Fibroblast of lung (primary cell): ENCODE results near the gene SERPINB6. TPM values are rescaled to one million over a fixed set of nuclear protein-coding genes. Genes with fewer than 3 reads are reported as not detected.

Experiments
- DNase-seq, 2 donors: peaks; one replicate each; pipeline versions ENCODE4 v3.0.0 to v3.0.0-alpha.2; 2010; ENCODE audit warnings: low read depth in 2 of 2
- H2AFZ ChIP-seq: 2 replicates; pipeline ENCODE4 v1.5.1; 2012; ENCODE audit warnings: low read length, control low read depth, inconsistent platforms
- H3K27ac ChIP-seq: 2 replicates; pipeline ENCODE4 v1.5.1; 2011; ENCODE audit warnings: low read length, control low read depth; ENCODE audit not compliant: insufficient read depth
- H3K27me3 ChIP-seq: 2 replicates; pipeline ENCODE4 v1.5.1; 2011; ENCODE audit warnings: mild to moderate bottlenecking, low read length; ENCODE audit not compliant: control insufficient read depth, insufficient read depth
- H3K36me3 ChIP-seq: 2 replicates; pipeline ENCODE4 v1.5.1; 2011; ENCODE audit warnings: low read length; ENCODE audit not compliant: control insufficient read depth, insufficient read depth
- H3K4me1 ChIP-seq: 2 replicates; pipeline ENCODE4 v1.5.1; 2011; ENCODE audit warnings: low read length; ENCODE audit not compliant: control insufficient read depth, insufficient read depth; ENCODE audit errors: extremely low read depth
- H3K4me2 ChIP-seq: 2 replicates; pipeline ENCODE4 v1.5.1; 2011; ENCODE audit warnings: low read length, control low read depth; ENCODE audit not compliant: insufficient read depth; ENCODE audit errors: extremely low read depth
- H3K4me3 ChIP-seq, 4 experiments: fragments of 200-600 bp in 1 of 4; sonication (generic) in 1 of 4; replicated peaks in 1 of 4; 2 replicates each; pipeline ENCODE4 v1.5.1; 2011 to 2016; ENCODE audit warnings: low read length in 4 of 4, low read depth in 3 of 4, mild to moderate bottlenecking in 3 of 4, control low read depth in 2 of 4, inconsistent platforms in 1 of 4, mixed read lengths in 1 of 4; ENCODE audit not compliant: insufficient read depth in 1 of 4; ENCODE audit errors: control extremely low read depth in 1 of 4
- H3K79me2 ChIP-seq: 2 replicates; pipeline ENCODE4 v1.5.1; 2012; ENCODE audit warnings: mild to moderate bottlenecking, low read length, inconsistent platforms; ENCODE audit not compliant: control insufficient read depth, insufficient read depth
- H3K9ac ChIP-seq: 2 replicates; pipeline ENCODE4 v1.5.1; 2011; ENCODE audit warnings: mild to moderate bottlenecking, low read length, control low read depth; ENCODE audit not compliant: insufficient read depth
- H3K9me3 ChIP-seq: 2 replicates; pipeline ENCODE4 v1.5.1; 2012; ENCODE audit warnings: low read depth, low read length; ENCODE audit not compliant: control insufficient read depth, insufficient read depth
- H4K20me1 ChIP-seq: 2 replicates; pipeline ENCODE4 v1.5.1; 2011; ENCODE audit warnings: low read length; ENCODE audit not compliant: control insufficient read depth, insufficient read depth; ENCODE audit errors: extremely low read depth
- EZH2 ChIP-seq: IDR thresholded peaks from 2 replicates; pipeline ENCODE4 v1.5.1; 2012; ENCODE audit warnings: low read length, control low read depth, mild to moderate bottlenecking; ENCODE audit errors: missing control alignments
- polyA plus RNA-seq, 2 donors: library from polyadenylated mRNA; depleted of rRNA in 1 of 2; stranded (reverse) in 1 of 2; unstranded in 1 of 2; fragments of >200 nt; gene quantifications; 2 replicates each; pipeline ENCODE4 v1.2.1, GENCODE V29; 2011 to 2012; ENCODE audit warnings: missing spikeins in 1 of 2
- total RNA-seq: library from RNA; depleted of rRNA; stranded (reverse); fragments of >200 nt; gene quantifications from 2 replicates; pipeline ENCODE4 v1.2.1, GENCODE V29; 2014
- TF ChIP-seq, protein P1 (sequence below), 2 donors: IDR thresholded peaks in 1 of 2; conservative IDR thresholded peaks in 1 of 2; 1 replicate in 1 of 2; 2 replicates in 1 of 2; pipeline ENCODE4 v1.5.1; 2011 to 2012; ENCODE audit warnings: low read length in 2 of 2, control low read depth in 1 of 2, inconsistent platforms in 1 of 2, low read depth in 1 of 2, mild to moderate bottlenecking in 1 of 2

Gene SERPINB6
- total and polyA plus RNA-seq, 2 donors (not counting 1 experiment from before 2014, with no cell fraction given): 83.9 to 181 TPM

GRCh38 chr6:2917065-2917464 lies 54.3 kb downstream of the SERPINB6 start:
- no peaks in the 10 kb centered on the region for H3K79me2 ChIP-seq
- no peaks in the 10 kb centered on the region for H3K36me3 ChIP-seq
- no peak overlapping the region for H3K4me2 ChIP-seq
- no peaks in the 10 kb centered on the region for H4K20me1 ChIP-seq
- H3K9ac ChIP-seq: no peak overlapping the region
- H3K4me3 ChIP-seq: no peak overlapping the region
- H3K27ac ChIP-seq: no peak overlapping the region
- no peaks in the 10 kb centered on the region for H3K9me3 ChIP-seq
- no peak for TF ChIP-seq EZH2
- TF ChIP-seq, protein P1, sequence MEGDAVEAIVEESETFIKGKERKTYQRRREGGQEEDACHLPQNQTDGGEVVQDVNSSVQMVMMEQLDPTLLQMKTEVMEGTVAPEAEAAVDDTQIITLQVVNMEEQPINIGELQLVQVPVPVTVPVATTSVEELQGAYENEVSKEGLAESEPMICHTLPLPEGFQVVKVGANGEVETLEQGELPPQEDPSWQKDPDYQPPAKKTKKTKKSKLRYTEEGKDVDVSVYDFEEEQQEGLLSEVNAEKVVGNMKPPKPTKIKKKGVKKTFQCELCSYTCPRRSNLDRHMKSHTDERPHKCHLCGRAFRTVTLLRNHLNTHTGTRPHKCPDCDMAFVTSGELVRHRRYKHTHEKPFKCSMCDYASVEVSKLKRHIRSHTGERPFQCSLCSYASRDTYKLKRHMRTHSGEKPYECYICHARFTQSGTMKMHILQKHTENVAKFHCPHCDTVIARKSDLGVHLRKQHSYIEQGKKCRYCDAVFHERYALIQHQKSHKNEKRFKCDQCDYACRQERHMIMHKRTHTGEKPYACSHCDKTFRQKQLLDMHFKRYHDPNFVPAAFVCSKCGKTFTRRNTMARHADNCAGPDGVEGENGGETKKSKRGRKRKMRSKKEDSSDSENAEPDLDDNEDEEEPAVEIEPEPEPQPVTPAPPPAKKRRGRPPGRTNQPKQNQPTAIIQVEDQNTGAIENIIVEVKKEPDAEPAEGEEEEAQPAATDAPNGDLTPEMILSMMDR (conservative IDR thresholded peaks at IDR 0.05 in 1 of 2, IDR thresholded peaks at IDR 0.05 in 1 of 2; ENCODE audit: low read depth in 1 of 2, low read length in 2 of 2): no peak
- no peak overlapping the region for H2AFZ ChIP-seq
- H3K4me1 ChIP-seq: no peaks in the 10 kb centered on the region
- H3K27me3 ChIP-seq: peaks cover 10% of the 10 kb centered on the region
- no peak for DNase-seq

- TF ChIP-seq EZH2: no peak
- TF ChIP-seq, protein P1 (conservative IDR thresholded peaks at IDR 0.05 in 1 of 2, IDR thresholded peaks at IDR 0.05 in 1 of 2; ENCODE audit: low read depth in 1 of 2, low read length in 2 of 2): no peak
- no peak overlapping the region for H3K4me3 ChIP-seq
- no peak overlapping the region for H3K4me2 ChIP-seq
- no peak overlapping the region for H3K9ac ChIP-seq
- H3K4me1 ChIP-seq: no peaks in the 10 kb centered on the region
- no peaks in the 10 kb centered on the region for H3K36me3 ChIP-seq
- no peak overlapping the region for H3K27ac ChIP-seq
- DNase-seq: no peak
- H3K27me3 ChIP-seq: peaks cover 10% of the 10 kb centered on the region
- H3K9me3 ChIP-seq: no peaks in the 10 kb centered on the region
- H3K79me2 ChIP-seq: no peaks in the 10 kb centered on the region
- no peaks in the 10 kb centered on the region for H4K20me1 ChIP-seq
- H2AFZ ChIP-seq: no peak overlapping the region
These were observed 55.0 kb downstream of the SERPINB6 start for GRCh38 chr6:2916158-2916925.

GRCh38 chr6:2915150-2915549 lies 56.2 kb downstream of the SERPINB6 start:
- no peak overlapping the region for H2AFZ ChIP-seq
- H3K9me3 ChIP-seq: no peaks in the 10 kb centered on the region
- no peak overlapping the region for H3K4me2 ChIP-seq
- H4K20me1 ChIP-seq: no peaks in the 10 kb centered on the region
- no peak overlapping the region for H3K27ac ChIP-seq
- no peak for TF ChIP-seq EZH2
- TF ChIP-seq, protein P1 (conservative IDR thresholded peaks at IDR 0.05 in 1 of 2, IDR thresholded peaks at IDR 0.05 in 1 of 2; ENCODE audit: low read depth in 1 of 2, low read length in 2 of 2): no peak
- no peaks in the 10 kb centered on the region for H3K36me3 ChIP-seq
- H3K9ac ChIP-seq: no peak overlapping the region
- DNase-seq: no peak
- no peak overlapping the region for H3K4me3 ChIP-seq
- H3K27me3 ChIP-seq: peaks cover 10% of the 10 kb centered on the region
- H3K79me2 ChIP-seq: no peaks in the 10 kb centered on the region
- H3K4me1 ChIP-seq: no peaks in the 10 kb centered on the region
